Measurements from ENCODE around the gene ESR1.

DNA sequence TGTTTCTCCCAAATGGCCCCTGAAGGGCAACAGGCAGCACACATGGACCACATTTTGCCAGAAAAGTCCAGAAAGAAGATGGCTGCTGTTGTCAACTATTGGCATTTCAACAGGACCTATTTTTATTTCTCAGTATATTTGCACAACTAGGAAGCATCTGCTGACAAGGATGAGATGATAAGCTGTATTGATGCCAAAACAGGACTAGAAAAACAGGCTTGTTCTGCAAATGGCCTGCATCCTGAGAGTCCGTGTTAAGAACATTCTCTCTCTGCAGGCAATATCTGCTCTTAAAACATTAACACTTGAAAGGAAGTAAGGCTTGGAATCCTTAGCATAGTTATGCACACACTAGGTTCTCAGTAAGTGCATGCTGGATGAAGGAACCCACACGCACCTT, 283.7 kb downstream of the ESR1 start:
- no peak for TF ChIP-seq POLR2A (IDR thresholded peaks at IDR 0.05)
- TF ChIP-seq, protein P1, sequence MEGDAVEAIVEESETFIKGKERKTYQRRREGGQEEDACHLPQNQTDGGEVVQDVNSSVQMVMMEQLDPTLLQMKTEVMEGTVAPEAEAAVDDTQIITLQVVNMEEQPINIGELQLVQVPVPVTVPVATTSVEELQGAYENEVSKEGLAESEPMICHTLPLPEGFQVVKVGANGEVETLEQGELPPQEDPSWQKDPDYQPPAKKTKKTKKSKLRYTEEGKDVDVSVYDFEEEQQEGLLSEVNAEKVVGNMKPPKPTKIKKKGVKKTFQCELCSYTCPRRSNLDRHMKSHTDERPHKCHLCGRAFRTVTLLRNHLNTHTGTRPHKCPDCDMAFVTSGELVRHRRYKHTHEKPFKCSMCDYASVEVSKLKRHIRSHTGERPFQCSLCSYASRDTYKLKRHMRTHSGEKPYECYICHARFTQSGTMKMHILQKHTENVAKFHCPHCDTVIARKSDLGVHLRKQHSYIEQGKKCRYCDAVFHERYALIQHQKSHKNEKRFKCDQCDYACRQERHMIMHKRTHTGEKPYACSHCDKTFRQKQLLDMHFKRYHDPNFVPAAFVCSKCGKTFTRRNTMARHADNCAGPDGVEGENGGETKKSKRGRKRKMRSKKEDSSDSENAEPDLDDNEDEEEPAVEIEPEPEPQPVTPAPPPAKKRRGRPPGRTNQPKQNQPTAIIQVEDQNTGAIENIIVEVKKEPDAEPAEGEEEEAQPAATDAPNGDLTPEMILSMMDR (IDR thresholded peaks at IDR 0.05) = no peak

Data from upper lobe of left lung (tissue), 4 donors.